H1 (cell line): Measurements from ENCODE around the gene CDH12. TPM values are rescaled to one million over a fixed set of nuclear protein-coding genes. Genes with fewer than 3 reads are reported as not detected.

Source experiments
- CTCF ChIA-PET: fragments of 300-600 bp; sonication (Branson Sonifier 250); formaldehyde crosslinking; loops from one replicate; lab custom pipeline; 2021; ENCODE audit not compliant: partially characterized antibody; lab: Charles Lee
- POLR2A ChIA-PET: fragments of 300-600 bp; sonication (Branson Sonifier 250); formaldehyde crosslinking; loops from one replicate; lab custom pipeline; 2021; ENCODE audit warnings: inconsistent platforms; ENCODE audit not compliant: partially characterized antibody; lab: Charles Lee
- DNase-seq, 2 experiments: peaks; one replicate each; pipeline versions ENCODE4 v3.0.0 to v3.0.0-alpha.2; 2010 to 2022; ENCODE audit warnings: low spot score in 2 of 2, low read depth in 1 of 2, mixed read lengths in 1 of 2
- FAIRE-seq: peaks from 2 replicates; lab custom pipeline; 2011; peaks lifted over from hg19 to GRCh38; lab: Jason Lieb, UNC
- H2AFZ ChIP-seq: 2 replicates; pipeline ENCODE4 v1.8.1; 2012; ENCODE audit warnings: low read length, inconsistent platforms
- H2AK5ac ChIP-seq: 2 replicates; pipeline ENCODE4 v1.6.1; 2013; ENCODE audit warnings: low read depth, low read length
- H2BK120ac ChIP-seq: replicated peaks from 2 replicates; pipeline ENCODE3; 2013; ENCODE audit warnings: low read depth, low read length, inconsistent platforms
- H2BK12ac ChIP-seq: 2 replicates; pipeline ENCODE4 v1.6.1; 2013; ENCODE audit warnings: low read depth, low read length
- H2BK15ac ChIP-seq: 2 replicates; pipeline ENCODE4 v1.6.1; 2013; ENCODE audit warnings: low read length
- H2BK20ac ChIP-seq: 2 replicates; pipeline ENCODE4 v1.6.1; 2013; ENCODE audit warnings: low read length
- H2BK5ac ChIP-seq: 2 replicates; pipeline ENCODE4 v1.6.1; 2013; ENCODE audit warnings: low read depth, low read length
- H3K14ac ChIP-seq: 2 replicates; pipeline ENCODE4 v1.6.1; 2013; ENCODE audit warnings: inconsistent platforms; ENCODE audit not compliant: insufficient read length
- H3K18ac ChIP-seq: 2 replicates; pipeline ENCODE4 v1.6.1; 2013; ENCODE audit warnings: low read length; ENCODE audit errors: extremely low read depth
- H3K23ac ChIP-seq: 2 replicates; pipeline ENCODE4 v1.6.1; 2013; ENCODE audit warnings: inconsistent platforms; ENCODE audit not compliant: insufficient read length
- H3K23me2 ChIP-seq: 2 replicates; pipeline ENCODE4 v1.6.1; 2013; ENCODE audit warnings: low read depth, low read length
- H3K27ac ChIP-seq: 2 replicates; pipeline ENCODE4 v1.6.1; 2011; ENCODE audit warnings: low read depth, low read length, inconsistent platforms
- H3K27me3 ChIP-seq, 4 experiments: replicated peaks in 1 of 4; 1 replicate in 1 of 4; 2 replicates in 3 of 4; pipeline versions ENCODE4 v1.6.1 to v1.8.1; 2011 to 2013; ENCODE audit warnings: low read length in 3 of 4, mild to moderate bottlenecking in 3 of 4, inconsistent platforms in 2 of 4, mixed read lengths in 2 of 4, moderate library complexity in 1 of 4; ENCODE audit not compliant: control insufficient read depth in 3 of 4, insufficient read depth in 3 of 4; ENCODE audit errors: extremely low read depth in 1 of 4
- H3K36me3 ChIP-seq, 4 experiments: 2 replicates each; pipeline versions ENCODE4 v1.6.1 to v1.8.1; 2011 to 2013; ENCODE audit warnings: mild to moderate bottlenecking in 4 of 4, low read length in 3 of 4, moderate library complexity in 2 of 4, control low read depth in 1 of 4, inconsistent platforms in 1 of 4; ENCODE audit not compliant: insufficient read depth in 4 of 4, control insufficient read depth in 2 of 4
- H3K4ac ChIP-seq: replicated peaks from 2 replicates; pipeline ENCODE3; 2013; ENCODE audit warnings: low read length, low read depth, mixed read lengths, inconsistent platforms; ENCODE audit not compliant: insufficient read length
- H3K4me1 ChIP-seq, 4 experiments: replicated peaks in 1 of 4; 1 replicate in 1 of 4; 2 replicates in 3 of 4; pipeline versions ENCODE4 v1.6.1 to v1.8.1; 2011 to 2013; ENCODE audit warnings: low read length in 3 of 4, inconsistent platforms in 2 of 4, mixed read lengths in 1 of 4; ENCODE audit not compliant: insufficient read depth in 4 of 4, control insufficient read depth in 3 of 4
- H3K4me2 ChIP-seq, 2 experiments: 2 replicates each; pipeline versions ENCODE4 v1.6.1 to v1.8.1; 2011 to 2013; ENCODE audit warnings: low read depth in 2 of 2, low read length in 2 of 2, control low read depth in 1 of 2, inconsistent platforms in 1 of 2, mild to moderate bottlenecking in 1 of 2; ENCODE audit not compliant: insufficient read depth in 1 of 2
- H3K4me3 ChIP-seq, 4 experiments: fragments of 200-600, 300-600 bp in 1 of 4; sonication (generic), shearing (Covaris generic), sonication (Bioruptor Twin) in 1 of 4; 2 replicates each; pipeline versions ENCODE4 v1.5.1 to v1.8.1; 2011 to 2016; ENCODE audit warnings: low read length in 4 of 4, low read depth in 3 of 4, control low read depth in 2 of 4, inconsistent platforms in 2 of 4, mild to moderate bottlenecking in 2 of 4, mixed read lengths in 1 of 4, moderate library complexity in 1 of 4; ENCODE audit not compliant: insufficient read depth in 2 of 4; ENCODE audit errors: extremely low read depth in 1 of 4
- H3K56ac ChIP-seq: replicated peaks from 2 replicates; pipeline ENCODE3; 2013; ENCODE audit warnings: low read depth, mild to moderate bottlenecking, mixed read lengths, low read length, inconsistent platforms; ENCODE audit not compliant: insufficient read length
- H3K79me1 ChIP-seq: 2 replicates; pipeline ENCODE4 v1.6.1; 2013; ENCODE audit warnings: low read depth, low read length, control low read depth
- H3K79me2 ChIP-seq, 2 experiments: 2 replicates each; pipeline versions ENCODE4 v1.6.1 to v1.8.1; 2012 to 2013; ENCODE audit warnings: low read length in 2 of 2, mild to moderate bottlenecking in 2 of 2, inconsistent platforms in 1 of 2; ENCODE audit not compliant: insufficient read depth in 2 of 2, control insufficient read depth in 1 of 2
- H3K9ac ChIP-seq, 4 experiments: replicated peaks in 1 of 4; 1 replicate in 1 of 4; 2 replicates in 3 of 4; pipeline versions ENCODE4 v1.6.1 to v1.8.1; 2011 to 2013; ENCODE audit warnings: low read depth in 3 of 4, low read length in 3 of 4, control low read depth in 2 of 4, mild to moderate bottlenecking in 2 of 4, moderate library complexity in 2 of 4, inconsistent platforms in 1 of 4; ENCODE audit errors: extremely low read depth in 1 of 4
- H3K9me3 ChIP-seq, 2 experiments: 2 replicates each; pipeline versions ENCODE4 v1.6.1 to v1.8.1; 2012 to 2013; ENCODE audit warnings: mild to moderate bottlenecking in 2 of 2, moderate library complexity in 2 of 2, control low read depth in 1 of 2, inconsistent platforms in 1 of 2, low read depth in 1 of 2, low read length in 1 of 2, mixed read lengths in 1 of 2; ENCODE audit not compliant: insufficient read depth in 2 of 2
- H4K20me1 ChIP-seq, 2 experiments: replicated peaks in 1 of 2; 2 replicates each; pipeline versions ENCODE3 to v1.8.1; 2011 to 2013; ENCODE audit warnings: inconsistent platforms in 2 of 2, low read length in 2 of 2, mild to moderate bottlenecking in 1 of 2; ENCODE audit not compliant: insufficient read depth in 2 of 2, control insufficient read depth in 1 of 2
- H4K5ac ChIP-seq: 2 replicates; pipeline ENCODE4 v1.6.1; 2013; ENCODE audit warnings: low read length, low read depth, mixed read lengths, inconsistent platforms; ENCODE audit not compliant: insufficient read length
- H4K8ac ChIP-seq: 2 replicates; pipeline ENCODE4 v1.8.0; 2013; ENCODE audit warnings: mild to moderate bottlenecking, moderate library complexity, low read length, inconsistent platforms; ENCODE audit not compliant: insufficient read depth; ENCODE audit errors: extremely low read depth
- H4K91ac ChIP-seq: replicated peaks from 2 replicates; pipeline ENCODE3; 2013; ENCODE audit warnings: low read length, mixed read lengths, inconsistent platforms; ENCODE audit not compliant: insufficient read length
- ASH2L ChIP-seq: fragments of 200-600, 300-600 bp; sonication (generic); IDR thresholded peaks from one replicate; pipeline ENCODE4 v1.7.1; 2017; ENCODE audit warnings: low read length
- ATF2 ChIP-seq: IDR thresholded peaks from 2 replicates; pipeline ENCODE4 v1.6.1; 2012; ENCODE audit warnings: low read length, inconsistent platforms
- WGBS, 2 experiments: shearing (Covaris generic) in 1 of 2; methylation state at CpG; one replicate each; pipeline versions ENCODE4 v1.1.6 to v1.1.7; 2013 to 2015; ENCODE audit warnings: low lambda C conversion rate in 2 of 2, mixed read lengths in 2 of 2, inconsistent platforms in 1 of 2, low coverage in 1 of 2, missing lambda C conversion rate in 1 of 2; ENCODE audit not compliant: insufficient replicate concordance in 2 of 2, insufficient coverage in 1 of 2, insufficient read length in 1 of 2; ENCODE audit errors: extremely low coverage in 1 of 2, missing lambda C conversion rate in 1 of 2; 5-methylcytosine and 5-hydroxymethylcytosine counted together
- polyA plus RNA-seq, 7 experiments: library from polyadenylated mRNA; depleted of rRNA in 3 of 7; stranded (reverse) in 5 of 7; unstranded in 2 of 7; fragments of >200 nt in 5 of 7; fragments of 200-250 nt in 2 of 7; gene quantifications; 1 replicate in 5 of 7; 2 replicates in 1 of 7; 4 replicates in 1 of 7; pipeline versions ENCODE4 v1.2.1 to v1.2.3, GENCODE V29; 2011 to 2013; ENCODE audit warnings: missing spikeins in 2 of 7, mixed read lengths in 2 of 7
- total RNA-seq: library from RNA; stranded (reverse); fragmentation: NEBNext Ultra II Directional; extraction: Animal tissue kit (Norgen Biotek cat#: 25700); gene quantifications from 2 replicates; pipeline ENCODE4 v1.2.1, GENCODE V29; 2021

Gene CDH12
- total and polyA plus RNA-seq, 2 of the 8 experiments (the other 6 are each of a cell fraction or from before 2014, with no cell fraction given): 0.03 TPM; not detected in 1

GRCh38 chr5:22352493-22352892, 500.7 kb downstream of the CDH12 start:
- H3K4me3 ChIP-seq: no peak overlapping the region
- H3K27me3 ChIP-seq: no peaks in the 10 kb centered on the region
- H3K18ac ChIP-seq: no peak overlapping the region
- no peak overlapping the region for H3K14ac ChIP-seq
- H3K4ac ChIP-seq: no peak overlapping the region
- H3K9me3 ChIP-seq: no peaks in the 10 kb centered on the region
- no peaks in the 10 kb centered on the region for H3K79me1 ChIP-seq
- no peak overlapping the region for H2BK20ac ChIP-seq
- no peak overlapping the region for H2BK12ac ChIP-seq
- no peak overlapping the region for H2BK5ac ChIP-seq
- H3K23ac ChIP-seq: no peak overlapping the region
- no peak overlapping the region for H2BK120ac ChIP-seq
- no peak overlapping the region for H3K56ac ChIP-seq
- no peak overlapping the region for H2BK15ac ChIP-seq
- no peaks in the 10 kb centered on the region for H3K36me3 ChIP-seq
- no peaks in the 10 kb centered on the region for H3K4me1 ChIP-seq
- no peak overlapping the region for H2AK5ac ChIP-seq
- no peaks in the 10 kb centered on the region for H4K20me1 ChIP-seq
- H3K23me2 ChIP-seq: no peaks in the 10 kb centered on the region
- H4K5ac ChIP-seq: no peak overlapping the region
- H4K91ac ChIP-seq: no peak overlapping the region
- FAIRE-seq (no peak), DNase-seq (no peak)
- no peak overlapping the region for H4K8ac ChIP-seq
- ChIA-PET CTCF (interaction anchor here (1.9 kb wide), 1 partner anchor 13 kb away, joined by 6 read pairs; no protein-coding TSS in a partner anchor), POLR2A (no interaction called here)
- no peak for TF ChIP-seq ATF2
- TF ChIP-seq ASH2L: no peak
- no peak overlapping the region for H3K9ac ChIP-seq
- H2AFZ ChIP-seq: no peak overlapping the region
- H3K27ac ChIP-seq: no peak overlapping the region
- no peak overlapping the region for H3K4me2 ChIP-seq
- no peaks in the 10 kb centered on the region for H3K79me2 ChIP-seq
- WGBS, 2 experiments: 94% methylated on average over 4 of the region's 4 CpGs; no CpG with 5 or more reads in 1 of the 2 experiments
